ENCODE results near the gene HOXA7.

- TF ChIP-seq CTCF (conservative IDR thresholded peaks at IDR 0.05) (no peak), EZH2 (IDR thresholded peaks at IDR 0.05; ENCODE audit: low read depth) (no peak)
Observed at GRCh38 chr7:27157702-27158431, 1.4 kb upstream of the HOXA7 start.
